VCaP (cell line): ENCODE results near the gene PSMC3.
A peak's percentile ranks its signal among the peaks of the same experiment; 100 is the strongest.

Experiments used
- H3K27ac ChIP-seq: fragments of 450-650 bp; 2 replicates; pipeline ENCODE4 v1.5.1; 2017
- CTCF ChIP-seq: fragments of 450-650 bp; conservative IDR thresholded peaks from 2 replicates; pipeline ENCODE4 v1.5.1; 2017; ENCODE audit warnings: mild to moderate bottlenecking, moderate library complexity

Gene PSMC3

DNA sequence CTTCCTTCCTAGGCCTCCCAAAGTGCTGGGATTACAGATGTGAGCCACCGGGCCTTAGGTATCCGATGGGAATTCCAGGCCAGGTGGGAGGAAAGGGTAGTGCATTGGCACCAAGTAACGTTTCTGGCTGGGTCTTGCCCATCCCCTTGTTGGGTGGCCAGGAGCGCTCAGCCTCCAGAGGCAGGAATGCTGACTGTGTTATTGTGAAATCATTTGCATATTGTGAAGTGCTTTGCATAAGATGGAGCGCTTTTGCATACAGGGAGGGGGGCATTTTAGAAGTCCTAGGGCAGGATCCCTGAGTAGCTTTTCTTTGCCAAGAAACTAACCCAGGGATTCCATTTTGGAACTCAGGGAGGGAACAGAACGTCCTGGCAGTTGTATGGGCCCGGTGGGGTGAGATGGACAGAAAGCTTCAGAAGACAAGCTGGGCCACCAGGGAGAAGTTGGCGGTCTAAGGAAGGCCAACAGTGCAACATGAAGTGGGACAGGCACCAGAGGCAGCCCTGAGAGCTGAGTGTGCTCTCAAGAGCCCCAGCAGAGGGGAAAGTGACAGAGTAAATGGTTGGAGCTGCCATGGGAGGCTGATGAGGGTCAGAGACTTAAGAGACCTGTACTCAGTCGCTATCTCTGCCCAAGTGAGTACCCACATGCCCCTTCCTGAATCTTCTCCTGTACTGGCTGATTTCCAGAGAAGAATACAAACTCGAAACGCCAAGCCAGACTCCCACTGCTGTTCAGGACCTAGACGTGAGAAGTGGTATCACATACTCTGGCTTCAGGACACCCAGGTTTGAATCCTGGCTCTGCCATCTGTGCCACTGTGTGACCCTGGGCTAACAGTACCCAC, 19.1 kb downstream of the PSMC3 start:
- TF ChIP-seq CTCF = no peak
- H3K27ac ChIP-seq = peak overlapping the region; percentile 83

GRCh38 chr11:47403571-47403970, 22.7 kb downstream of the PSMC3 start:
- H3K27ac ChIP-seq = no peak overlapping the region
- TF ChIP-seq CTCF = no peak

DNA sequence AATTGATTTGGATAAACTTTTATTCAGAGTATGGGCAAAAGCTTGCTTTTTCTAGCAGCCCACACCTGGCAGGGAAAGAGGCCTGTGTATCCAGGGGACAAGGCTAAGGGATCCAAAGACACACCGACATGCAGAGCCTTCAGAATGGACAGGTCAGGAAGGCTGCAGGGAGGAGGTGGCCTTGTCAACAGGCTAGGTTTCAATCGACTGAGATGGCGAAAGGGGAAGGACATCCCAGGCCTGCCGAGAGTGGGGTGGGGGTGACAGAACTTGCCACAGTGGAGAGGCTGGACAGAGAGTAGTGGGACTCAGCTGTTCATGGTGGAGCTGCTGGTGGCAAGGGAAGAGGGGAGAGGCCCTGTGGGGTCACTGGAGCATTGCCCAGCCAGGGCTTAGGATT, 23.1 kb downstream of the PSMC3 start:
- H3K27ac ChIP-seq = no peak overlapping the region
- TF ChIP-seq CTCF = no peak

GRCh38 chr11:47400768-47401279, 25.4 kb downstream of the PSMC3 start:
- no peak overlapping the region for H3K27ac ChIP-seq
- TF ChIP-seq CTCF = no peak

GRCh38 chr11:47399860-47400767, 26.1 kb downstream of the PSMC3 start:
- H3K27ac ChIP-seq = peak overlapping the region; percentile 15; the same call in 1 of the 2 replicates
- no peak for TF ChIP-seq CTCF

GRCh38 chr11:47398551-47398950, 27.7 kb downstream of the PSMC3 start:
- H3K27ac ChIP-seq = no peak overlapping the region
- no peak for TF ChIP-seq CTCF

- no peak overlapping the region for H3K27ac ChIP-seq
- no peak for TF ChIP-seq CTCF
Observed at GRCh38 chr11:47398011-47398410, 28.2 kb downstream of the PSMC3 start.
